Activated CD4-positive, alpha-beta T cell treated with anti-CD3 and anti-CD28 coated beads for 36 hours (primary cell): ENCODE results near the gene KCNH5. TPM values are rescaled to one million over a fixed set of nuclear protein-coding genes. Genes with fewer than 3 reads are reported as not detected.

Experiments
- ATAC-seq: fragments of 200-7000 bp; cut with Tn5 transposase; one replicate; pipeline ENCODE4 v1.10.0; 2021; ENCODE audit warnings: mild to moderate bottlenecking, moderate library complexity
- CTCF ChIA-PET: fragments of 350-600 bp; sonication (Branson Sonifier 250); formaldehyde crosslinking; loops from one replicate; lab custom pipeline; 2021; ENCODE audit warnings: antibody characterized with exemption; lab: Charles Lee
- POLR2A ChIA-PET: fragments of 350-600 bp; sonication (Branson Sonifier 250); formaldehyde crosslinking; loops from one replicate; lab custom pipeline; 2021; ENCODE audit warnings: antibody characterized with exemption, inconsistent platforms; lab: Charles Lee
- DNase-seq: peaks from one replicate; pipeline ENCODE4 v3.0.0-alpha.2; 2020
- H3K27ac Mint-ChIP-seq: one replicate; pipeline ENCODE4 v1.8.0; 2021; ENCODE audit warnings: mixed read lengths
- H3K27me3 Mint-ChIP-seq: one replicate; pipeline ENCODE4 v1.8.0; 2021; ENCODE audit warnings: mixed read lengths
- H3K36me3 Mint-ChIP-seq: one replicate; pipeline ENCODE4 v1.8.0; 2021; ENCODE audit warnings: low read depth, mixed read lengths
- H3K4me1 Mint-ChIP-seq: one replicate; pipeline ENCODE4 v1.8.0; 2021; ENCODE audit warnings: mixed read lengths
- H3K4me3 Mint-ChIP-seq: one replicate; pipeline ENCODE4 v1.8.0; 2021; ENCODE audit warnings: mild to moderate bottlenecking, moderate library complexity, mixed read lengths
- H3K9me3 Mint-ChIP-seq: one replicate; pipeline ENCODE4 v1.8.0; 2021; ENCODE audit warnings: low read depth, mixed read lengths
- intact Hi-C, 2 experiments: fragments of 100-400 bp; cut with DNase I in 1 of 2; cut with micrococcal nuclease in 1 of 2; formaldehyde crosslinking; loops; one replicate each; pipeline versions ENCODE4 v1.14.2 to v1.15.1; 2022 to 2024; cut with DNase I, micrococcal nuclease
- total RNA-seq, 2 experiments: library from RNA; stranded (reverse); gene quantifications; one replicate each; pipeline ENCODE4 v1.2.3, GENCODE V29; 2021

KCNH5 gene
- total RNA-seq, 2 experiments from 2014 or later: not detected

DNA sequence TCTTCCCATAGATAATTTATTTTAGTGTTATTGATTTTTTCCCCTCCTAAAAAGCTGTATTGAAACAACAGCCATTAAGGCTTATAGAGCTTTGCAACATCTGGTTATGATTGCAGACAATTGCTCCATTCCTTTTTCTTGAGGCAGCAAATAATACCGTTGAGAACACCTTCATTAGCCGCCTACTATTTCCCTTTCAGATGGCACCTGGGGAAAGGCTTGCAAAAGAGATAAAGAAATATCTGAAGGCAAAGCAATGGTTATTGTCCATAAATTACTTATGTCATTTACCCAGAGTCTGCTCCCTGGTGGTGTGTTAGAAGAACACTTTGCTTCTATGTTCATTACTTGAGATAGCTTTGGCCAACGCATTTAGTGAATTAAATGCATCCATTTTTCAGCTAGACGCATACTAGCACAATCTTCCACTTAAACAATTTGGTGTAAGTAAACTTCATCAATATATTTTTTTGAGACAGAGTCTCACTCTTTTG is 377.8 kb downstream of the KCNH5 start:
- no peaks in the 10 kb centered on the region for H3K27me3 Mint-ChIP-seq

GRCh38 chr14:62665286-62665685 is 380.0 kb downstream of the KCNH5 start:
- H3K4me1 Mint-ChIP-seq: no peaks in the 10 kb centered on the region
- ChIA-PET CTCF (interaction anchor here (0.8 kb wide), 1 partner anchor 117 kb away, joined by 3 read pairs; no protein-coding TSS in a partner anchor), POLR2A (no interaction called here)
- intact Hi-C loops: no loop called here
- H3K4me3 Mint-ChIP-seq: no peak overlapping the region
- no peaks in the 10 kb centered on the region for H3K27me3 Mint-ChIP-seq
- H3K36me3 Mint-ChIP-seq: no peaks in the 10 kb centered on the region
- DNase-seq (no peak), ATAC-seq (no peak)
- H3K27ac Mint-ChIP-seq: no peak overlapping the region
- peaks cover 2% of the 10 kb centered on the region for H3K9me3 Mint-ChIP-seq

More for the DNA sequence above, 377.8 kb downstream of the KCNH5 start:
- no peaks in the 10 kb centered on the region for H3K36me3 Mint-ChIP-seq
- H3K9me3 Mint-ChIP-seq: peaks cover 2% of the 10 kb centered on the region
- CTCF ChIA-PET: interaction anchor here (1.0 to 1.1 kb wide), 2 partner anchors 9 to 16 kb away, joined by 3 read pairs; no protein-coding TSS in a partner anchor
- POLR2A ChIA-PET: no interaction called here
- no peak for ATAC-seq
- no peak overlapping the region for H3K4me3 Mint-ChIP-seq
- H3K27ac Mint-ChIP-seq: no peak overlapping the region
- no peak for DNase-seq
- no peaks in the 10 kb centered on the region for H3K4me1 Mint-ChIP-seq
- intact Hi-C loops: no loop called here

DNA sequence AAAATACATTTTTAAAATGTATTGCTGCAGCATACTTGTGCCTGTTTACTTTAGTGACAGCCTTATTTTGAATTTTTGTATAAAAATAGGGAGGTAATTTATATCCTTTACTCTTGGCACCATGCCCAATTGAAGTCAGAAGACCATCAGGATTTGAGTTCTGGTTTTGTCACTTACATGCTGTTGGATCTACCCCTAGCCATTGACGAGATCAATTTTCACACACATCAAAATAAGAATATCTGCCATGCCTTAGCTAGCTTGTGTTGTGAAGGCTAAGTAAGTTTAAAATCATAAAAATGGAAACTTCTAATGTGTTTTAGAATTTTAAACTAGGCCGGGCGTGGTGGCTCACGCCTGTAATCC is 381.8 kb downstream of the KCNH5 start:
- POLR2A ChIA-PET: no interaction called here
- no peak overlapping the region for H3K4me3 Mint-ChIP-seq
- CTCF ChIA-PET: no interaction called here
- no peak for ATAC-seq
- no peak for DNase-seq
- intact Hi-C loops: no loop called here
- H3K9me3 Mint-ChIP-seq: peaks cover 2% of the 10 kb centered on the region
- H3K36me3 Mint-ChIP-seq: no peaks in the 10 kb centered on the region
- no peaks in the 10 kb centered on the region for H3K27me3 Mint-ChIP-seq
- no peak overlapping the region for H3K27ac Mint-ChIP-seq
- H3K4me1 Mint-ChIP-seq: no peaks in the 10 kb centered on the region

DNA sequence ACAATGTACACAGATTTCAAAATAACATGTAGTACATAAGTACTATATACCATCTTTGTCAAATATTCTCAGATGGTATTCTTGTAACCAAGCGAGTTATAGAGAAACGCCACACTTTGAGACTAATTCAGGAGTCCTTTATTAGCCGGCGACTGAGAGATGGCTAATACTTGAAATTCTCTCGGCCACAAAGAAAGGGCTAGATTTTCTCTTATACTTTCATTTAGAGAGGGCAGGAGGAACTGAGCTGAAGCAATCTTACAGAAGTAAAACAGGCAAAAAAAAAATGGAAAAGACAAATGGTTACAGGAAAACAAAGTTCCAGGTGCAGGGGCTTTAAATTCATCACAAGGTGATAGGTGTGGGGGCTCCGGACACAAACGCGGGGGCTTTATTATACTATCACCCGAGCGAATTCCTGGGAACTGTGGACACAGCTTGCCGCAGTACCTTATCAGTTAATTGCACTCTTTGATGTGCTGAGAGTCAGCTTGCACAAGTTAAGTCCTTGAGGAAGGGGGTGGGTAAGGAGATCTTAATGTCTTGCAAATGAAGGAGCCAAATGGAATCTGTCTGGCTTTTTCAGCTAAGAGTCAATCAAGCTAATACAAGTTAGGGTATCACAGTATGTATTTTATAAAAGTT is 382.3 kb downstream of the KCNH5 start:
- ATAC-seq (no peak), DNase-seq (no peak)
- Mint-ChIP-seq H3K27ac (no peak overlapping the region), H3K4me1 (no peaks in the 10 kb centered on the region), H3K27me3 (no peaks in the 10 kb centered on the region), H3K36me3 (no peaks in the 10 kb centered on the region), H3K9me3 (peaks cover 2% of the 10 kb centered on the region), H3K4me3 (no peak overlapping the region)
- intact Hi-C loops: no loop called here
- ChIA-PET CTCF (no interaction called here), POLR2A (no interaction called here)

- Mint-ChIP-seq H3K27me3 (no peaks in the 10 kb centered on the region), H3K4me1 (no peaks in the 10 kb centered on the region), H3K4me3 (no peak overlapping the region), H3K9me3 (peaks cover 2% of the 10 kb centered on the region), H3K36me3 (no peaks in the 10 kb centered on the region), H3K27ac (no peak overlapping the region)
- DNase-seq: no peak
- ChIA-PET POLR2A (no interaction called here), CTCF (no interaction called here)
- ATAC-seq: no peak
- intact Hi-C loops: no loop called here
These were observed 383.4 kb downstream of the KCNH5 start for GRCh38 chr14:62661818-62662217.

DNA sequence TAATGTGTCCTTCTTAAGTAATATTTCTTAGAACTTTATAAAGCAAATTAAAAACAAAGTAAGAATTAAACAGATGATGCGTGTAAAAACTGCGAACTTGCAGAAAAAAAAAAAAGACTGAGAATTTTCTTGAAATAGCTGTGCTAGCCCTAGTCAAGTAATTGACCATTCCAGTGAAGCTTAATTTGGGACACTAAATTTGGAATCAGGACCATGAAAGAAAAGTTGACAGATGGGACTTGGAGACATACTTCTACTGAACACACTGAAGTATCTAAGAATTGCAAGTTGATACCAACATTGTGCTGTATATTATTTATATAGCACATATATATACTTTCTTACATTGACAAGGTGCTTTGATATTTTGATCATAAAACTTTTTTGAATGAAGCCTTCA is 386.6 kb downstream of the KCNH5 start:
- no peaks in the 10 kb centered on the region for H3K4me1 Mint-ChIP-seq
- no peak for DNase-seq
- ATAC-seq: no peak
- H3K27ac Mint-ChIP-seq: no peak overlapping the region
- no peaks in the 10 kb centered on the region for H3K9me3 Mint-ChIP-seq
- H3K4me3 Mint-ChIP-seq: no peak overlapping the region
- intact Hi-C loops: no loop called here
- no peaks in the 10 kb centered on the region for H3K27me3 Mint-ChIP-seq
- CTCF ChIA-PET: interaction anchor here (0.7 kb wide), 3 partner anchors 9 to 54 kb away, joined by 3 to 4 read pairs (median 3); no protein-coding TSS in a partner anchor
- POLR2A ChIA-PET: no interaction called here
- no peaks in the 10 kb centered on the region for H3K36me3 Mint-ChIP-seq

DNA sequence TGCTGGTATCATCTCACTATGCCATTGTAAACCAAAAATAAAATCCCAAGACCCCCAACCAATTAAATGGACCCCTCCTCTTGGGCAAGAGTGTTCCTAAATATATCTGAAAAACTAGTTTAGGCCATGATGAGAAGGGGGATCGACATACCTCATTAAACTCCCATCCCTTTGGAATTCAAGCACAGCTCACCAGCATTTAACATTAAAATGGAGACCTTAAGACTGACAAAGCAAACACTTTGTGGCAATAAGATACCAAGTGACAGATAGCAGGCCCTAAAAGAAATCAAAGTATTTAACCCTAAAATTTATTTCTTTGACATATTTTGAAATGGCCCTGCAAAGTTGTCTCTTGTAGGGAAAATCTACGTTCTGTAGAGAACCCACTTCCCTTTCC is 387.9 kb downstream of the KCNH5 start:
- POLR2A ChIA-PET: no interaction called here
- intact Hi-C loops: no loop called here
- DNase-seq (no peak), ATAC-seq (no peak)
- no peaks in the 10 kb centered on the region for H3K9me3 Mint-ChIP-seq
- no peaks in the 10 kb centered on the region for H3K27me3 Mint-ChIP-seq
- no peak overlapping the region for H3K4me3 Mint-ChIP-seq
- H3K36me3 Mint-ChIP-seq: no peaks in the 10 kb centered on the region
- H3K27ac Mint-ChIP-seq: no peak overlapping the region
- CTCF ChIA-PET: no interaction called here
- H3K4me1 Mint-ChIP-seq: no peaks in the 10 kb centered on the region

GRCh38 chr14:62655166-62655565 is 390.1 kb downstream of the KCNH5 start:
- H3K27ac Mint-ChIP-seq: no peak overlapping the region
- POLR2A ChIA-PET: no interaction called here
- ATAC-seq (no peak), DNase-seq (no peak)
- CTCF ChIA-PET: interaction anchor here (0.9 kb wide), 1 partner anchor 492 kb away, joined by 3 read pairs; no protein-coding TSS in a partner anchor
- H3K36me3 Mint-ChIP-seq: no peaks in the 10 kb centered on the region
- H3K4me1 Mint-ChIP-seq: no peaks in the 10 kb centered on the region
- no peaks in the 10 kb centered on the region for H3K27me3 Mint-ChIP-seq
- intact Hi-C loops: no loop called here
- H3K9me3 Mint-ChIP-seq: no peaks in the 10 kb centered on the region
- H3K4me3 Mint-ChIP-seq: no peak overlapping the region

DNA sequence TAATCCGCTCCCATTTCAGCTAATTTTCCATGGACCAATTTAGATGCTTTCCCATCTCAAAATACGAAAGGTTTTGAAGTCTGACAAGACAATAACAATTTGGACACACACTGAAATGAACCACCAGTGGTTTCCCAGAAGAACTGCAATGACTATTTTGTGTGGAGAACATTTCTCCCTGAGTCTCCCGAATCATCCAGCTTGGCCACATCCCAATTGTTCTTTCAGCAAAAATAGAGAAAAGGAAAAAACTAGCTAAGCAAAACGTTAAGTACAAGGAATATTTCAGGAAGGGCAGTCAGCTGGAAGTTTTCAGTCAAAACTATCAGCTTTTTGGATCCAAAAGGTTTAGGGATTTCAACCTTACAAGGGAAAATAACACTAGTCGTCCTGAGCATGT is 390.6 kb downstream of the KCNH5 start:
- no peak overlapping the region for H3K4me3 Mint-ChIP-seq
- CTCF ChIA-PET: interaction anchor here (0.9 kb wide), 1 partner anchor 492 kb away, joined by 3 read pairs; no protein-coding TSS in a partner anchor
- no peaks in the 10 kb centered on the region for H3K36me3 Mint-ChIP-seq
- intact Hi-C loops: no loop called here
- H3K4me1 Mint-ChIP-seq: no peaks in the 10 kb centered on the region
- no peaks in the 10 kb centered on the region for H3K27me3 Mint-ChIP-seq
- no peak for DNase-seq
- POLR2A ChIA-PET: no interaction called here
- no peak overlapping the region for H3K27ac Mint-ChIP-seq
- ATAC-seq: no peak
- H3K9me3 Mint-ChIP-seq: no peaks in the 10 kb centered on the region

Other genes with a start within 250 kb of the KCNH5 start
- gene RHOJ, start 159.0 kb upstream of the KCNH5 start, total RNA-seq: not detected